Measurements from ENCODE around the gene SGTA.
"Not testable (repeated sequence)": the region's sequence is repeated elsewhere in the genome, so short reads cannot be mapped to it uniquely, and the experiment has no call there.

Gene SGTA

DNA sequence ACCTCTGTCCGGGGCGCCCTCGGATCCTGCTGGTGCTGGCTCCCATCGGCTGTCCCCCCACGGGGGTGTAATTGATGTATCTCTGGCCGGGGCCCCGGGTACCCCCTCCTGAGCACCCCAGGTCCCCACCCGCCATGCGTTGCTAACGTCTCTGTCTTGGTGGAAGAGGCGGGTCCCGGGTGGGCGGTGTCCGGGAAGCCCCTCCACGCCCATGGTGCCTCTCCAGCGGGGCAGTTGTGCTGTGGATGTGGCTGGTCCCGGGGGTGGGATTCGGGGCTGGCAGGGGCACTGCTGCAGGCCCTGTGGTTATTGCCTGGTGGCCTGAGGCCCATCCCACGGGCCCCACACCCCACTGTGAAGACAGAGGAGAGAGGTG lies 66.8 kb downstream of the SGTA start:
- Histone ChIP-seq H3K9ac (ENCODE audit: low read length) (no peak overlapping the region), H3K4me1 (ENCODE audit: insufficient read depth, low read length) (no peaks in the 10 kb centered on the region), H3K36me3 (ENCODE audit: insufficient read depth, low read length) (no peaks in the 10 kb centered on the region), H3K9me3 (ENCODE audit: low read length) (peaks cover 8% of the 10 kb centered on the region), H3K27ac (ENCODE audit: low read depth, low read length) (no peak overlapping the region), H3K4me3 (ENCODE audit: low read depth in 1 of 2, low read length in 2 of 2) (no peak overlapping the region), H3K27me3 (ENCODE audit: control insufficient read depth in 1 of 2, insufficient read depth in 2 of 2, low read length in 2 of 2) (peaks cover 13 to 26% of the 10 kb centered on the region in 2 donors)

DNA sequence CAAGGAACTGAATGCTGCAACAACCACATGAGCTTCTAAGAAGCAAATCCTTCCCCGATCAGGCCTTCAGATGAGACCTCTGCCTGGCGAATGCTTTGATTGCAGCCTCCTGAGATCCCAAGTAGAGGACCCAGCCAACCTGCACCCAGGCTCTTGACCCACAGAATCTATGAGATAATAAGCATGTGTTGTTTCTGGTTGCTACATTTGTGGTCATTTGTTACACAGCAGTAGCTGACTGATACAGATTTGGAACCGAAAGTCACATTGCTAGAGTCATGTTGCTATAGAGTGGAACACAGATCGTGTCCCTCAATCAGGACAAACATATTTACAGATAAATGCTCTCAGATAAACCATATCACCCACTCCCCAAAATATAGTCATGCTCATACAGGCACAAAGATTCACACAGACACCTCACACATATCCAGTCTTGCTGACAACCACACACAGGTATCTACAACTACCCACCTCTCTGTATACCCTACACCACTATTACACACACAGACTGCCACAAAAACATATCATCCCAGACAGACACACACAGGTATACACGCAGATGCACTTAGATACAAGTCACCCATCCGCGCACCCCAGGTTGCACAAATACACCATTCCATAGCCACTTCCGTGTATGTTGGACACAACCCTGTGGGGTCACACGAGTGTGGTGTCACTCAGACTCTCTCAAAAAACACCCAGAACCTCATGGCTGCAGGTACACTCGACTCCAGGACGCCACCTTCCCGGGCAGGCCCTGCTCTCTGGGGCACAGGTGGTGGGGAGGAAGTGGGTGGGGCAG lies 67.4 kb downstream of the SGTA start:
- Histone ChIP-seq H3K9me3 (ENCODE audit: low read length) (peaks cover 8% of the 10 kb centered on the region), H3K27ac (ENCODE audit: low read depth, low read length) (no peak overlapping the region), H3K4me1 (ENCODE audit: insufficient read depth, low read length) (no peaks in the 10 kb centered on the region), H3K36me3 (ENCODE audit: insufficient read depth, low read length) (no peaks in the 10 kb centered on the region), H3K27me3 (ENCODE audit: control insufficient read depth in 1 of 2, insufficient read depth in 2 of 2, low read length in 2 of 2) (peaks cover 12 to 24% of the 10 kb centered on the region in 2 donors), H3K9ac (ENCODE audit: low read length) (no peak overlapping the region), H3K4me3 (ENCODE audit: low read depth in 1 of 2, low read length in 2 of 2) (no peak overlapping the region)

DNA sequence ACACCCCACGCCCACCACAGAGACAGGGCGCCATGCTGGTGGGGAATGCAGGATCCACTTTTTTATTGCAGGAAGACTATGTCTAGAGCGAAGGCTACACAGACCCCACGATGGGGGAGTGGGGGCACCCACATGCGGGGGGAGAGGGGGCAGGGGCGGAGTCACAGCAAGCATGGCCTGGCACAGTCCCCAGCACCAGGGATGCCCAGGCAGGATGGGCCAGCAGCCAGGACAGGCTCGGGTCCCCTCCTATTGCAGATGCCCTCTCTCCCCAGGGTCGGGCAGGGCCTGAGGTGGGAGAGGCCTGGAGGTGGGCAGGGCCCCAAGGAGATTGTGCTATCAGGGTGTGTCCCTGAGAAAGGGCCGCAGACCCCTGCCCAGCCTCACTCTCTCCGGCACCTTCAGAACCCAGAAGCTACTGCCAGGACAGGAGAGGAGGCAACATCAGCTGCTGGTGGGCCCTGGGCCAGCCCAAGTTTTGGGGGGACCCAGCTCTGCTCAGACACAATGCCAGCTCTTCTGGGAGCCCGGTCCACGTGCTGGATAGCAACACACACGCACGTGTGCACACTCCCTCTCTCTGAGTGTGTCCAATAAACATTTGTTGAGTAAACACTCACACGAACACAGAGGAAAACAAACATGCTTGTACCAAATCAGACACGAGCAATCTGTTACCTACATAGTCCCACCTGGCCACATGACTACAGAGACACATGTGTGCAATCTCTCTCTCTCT lies 68.4 kb downstream of the SGTA start:
- Histone ChIP-seq H3K27me3 (ENCODE audit: control insufficient read depth in 1 of 2, insufficient read depth in 2 of 2, low read length in 2 of 2) (peaks cover 4 to 15% of the 10 kb centered on the region in 2 donors), H3K9ac (ENCODE audit: low read length) (no peak overlapping the region), H3K27ac (ENCODE audit: low read depth, low read length) (no peak overlapping the region), H3K36me3 (ENCODE audit: insufficient read depth, low read length) (no peaks in the 10 kb centered on the region), H3K4me3 (ENCODE audit: low read depth in 1 of 2, low read length in 2 of 2) (no peak overlapping the region), H3K9me3 (ENCODE audit: low read length) (peaks cover 8% of the 10 kb centered on the region), H3K4me1 (ENCODE audit: insufficient read depth, low read length) (no peaks in the 10 kb centered on the region)

GRCh38 chr19:2714102-2714501 lies 69.0 kb downstream of the SGTA start:
- not testable (repeated sequence) for H3K9ac ChIP-seq (ENCODE audit: low read length); H3K9me3 ChIP-seq (ENCODE audit: low read length)

GRCh38 chr19:2713170-2713569 lies 69.9 kb downstream of the SGTA start:
- not testable (repeated sequence) for H3K4me3 ChIP-seq (ENCODE audit: low read depth in 1 of 2, low read length in 2 of 2); H3K27me3 ChIP-seq (ENCODE audit: control insufficient read depth in 1 of 2, insufficient read depth in 2 of 2, low read length in 2 of 2); H3K36me3 ChIP-seq (ENCODE audit: insufficient read depth, low read length); H3K27ac ChIP-seq (ENCODE audit: low read depth, low read length); H3K9me3 ChIP-seq (ENCODE audit: low read length); H3K4me1 ChIP-seq (ENCODE audit: insufficient read depth, low read length); H3K9ac ChIP-seq (ENCODE audit: low read length)

More at GRCh38 chr19:2714102-2714501, 69.0 kb downstream of the SGTA start:
- H3K36me3 ChIP-seq (ENCODE audit: insufficient read depth, low read length); H3K4me3 ChIP-seq (ENCODE audit: low read depth in 1 of 2, low read length in 2 of 2); H3K4me1 ChIP-seq (ENCODE audit: insufficient read depth, low read length); H3K27ac ChIP-seq (ENCODE audit: low read depth, low read length): not testable (repeated sequence)
- peaks cover 3 to 12% of the 10 kb centered on the region in 2 donors for H3K27me3 ChIP-seq (ENCODE audit: control insufficient read depth in 1 of 2, insufficient read depth in 2 of 2, low read length in 2 of 2)

DNA sequence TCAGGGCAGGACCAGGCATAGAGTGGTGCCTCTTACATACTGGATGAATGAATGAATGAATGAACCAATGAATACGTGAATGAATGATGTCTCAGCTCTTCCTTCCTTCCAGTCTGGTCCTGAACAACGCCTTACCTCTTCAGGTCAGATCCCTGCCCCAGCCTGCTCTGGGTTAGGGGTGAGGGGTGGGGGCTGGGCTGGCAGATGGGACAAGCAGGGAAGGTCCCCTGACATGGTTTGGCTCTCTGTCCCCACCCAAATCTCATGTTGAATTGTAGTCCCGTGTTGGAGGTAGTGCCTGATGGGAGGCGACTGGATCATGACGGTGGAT lies 71.2 kb downstream of the SGTA start:
- no peaks in the 10 kb centered on the region for H3K36me3 ChIP-seq (ENCODE audit: insufficient read depth, low read length)
- H3K27me3 ChIP-seq (ENCODE audit: control insufficient read depth in 1 of 2, insufficient read depth in 2 of 2, low read length in 2 of 2), result peaks cover 0 to 8% of the 10 kb centered on the region in 2 donors
- no peak overlapping the region for H3K27ac ChIP-seq (ENCODE audit: low read depth, low read length)
- no peak overlapping the region for H3K9ac ChIP-seq (ENCODE audit: low read length)
- no peak overlapping the region for H3K4me3 ChIP-seq (ENCODE audit: low read depth in 1 of 2, low read length in 2 of 2)
- H3K9me3 ChIP-seq (ENCODE audit: low read length), result peaks cover 8% of the 10 kb centered on the region
- no peaks in the 10 kb centered on the region for H3K4me1 ChIP-seq (ENCODE audit: insufficient read depth, low read length)

GRCh38 chr19:2711172-2711874 lies 71.8 kb downstream of the SGTA start:
- H3K9ac ChIP-seq (ENCODE audit: low read length), result no peak overlapping the region
- H3K27ac ChIP-seq (ENCODE audit: low read depth, low read length), result no peak overlapping the region
- H3K27me3 ChIP-seq (ENCODE audit: control insufficient read depth in 1 of 2, insufficient read depth in 2 of 2, low read length in 2 of 2), result peaks cover 0 to 8% of the 10 kb centered on the region in 2 donors
- no peaks in the 10 kb centered on the region for H3K4me1 ChIP-seq (ENCODE audit: insufficient read depth, low read length)
- H3K4me3 ChIP-seq (ENCODE audit: low read depth in 1 of 2, low read length in 2 of 2), result no peak overlapping the region
- H3K36me3 ChIP-seq (ENCODE audit: insufficient read depth, low read length), result no peaks in the 10 kb centered on the region
- peaks cover 8% of the 10 kb centered on the region for H3K9me3 ChIP-seq (ENCODE audit: low read length)

DNA sequence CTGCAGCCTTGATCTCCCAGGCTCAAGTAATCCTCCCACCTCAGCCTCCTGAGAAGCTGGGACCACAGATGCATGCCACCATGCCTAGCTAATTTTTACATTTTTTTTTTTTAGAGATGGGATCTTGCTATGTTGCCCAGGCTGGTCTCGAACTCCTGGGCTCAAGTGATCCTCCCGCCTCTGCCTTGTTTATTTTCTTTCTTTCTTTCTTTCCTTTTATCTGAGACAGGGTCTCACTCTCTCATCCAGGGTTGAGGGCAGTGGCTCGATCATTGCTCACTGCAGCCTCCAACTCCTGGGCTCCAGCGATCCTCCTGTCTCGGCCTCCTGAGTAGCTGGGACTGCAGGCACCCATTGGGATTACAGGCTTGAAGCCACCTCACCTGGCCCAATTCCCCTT lies 76.8 kb downstream of the SGTA start:
- no peak overlapping the region for H3K9ac ChIP-seq (ENCODE audit: low read length)
- H3K27me3 ChIP-seq (ENCODE audit: control insufficient read depth in 1 of 2, insufficient read depth in 2 of 2, low read length in 2 of 2), result no peaks in the 10 kb centered on the region
- no peaks in the 10 kb centered on the region for H3K9me3 ChIP-seq (ENCODE audit: low read length)
- peaks cover 7% of the 10 kb centered on the region for H3K4me1 ChIP-seq (ENCODE audit: insufficient read depth, low read length)
- no peak overlapping the region for H3K27ac ChIP-seq (ENCODE audit: low read depth, low read length)
- no peaks in the 10 kb centered on the region for H3K36me3 ChIP-seq (ENCODE audit: insufficient read depth, low read length)
- H3K4me3 ChIP-seq (ENCODE audit: low read depth in 1 of 2, low read length in 2 of 2), result no peak overlapping the region

Data from muscle layer of colon (tissue), 2 donors.